GM10266 (cell line): ENCODE data around the gene ERC1.
"Not testable (repeated sequence)": the region's sequence is repeated elsewhere in the genome, so short reads cannot be mapped to it uniquely, and the experiment has no call there.

Experiments
- DNase-seq: peaks from one replicate; pipeline ENCODE4 v3.0.0; 2012; ENCODE audit errors: extremely low spot score
- CTCF ChIP-seq: IDR thresholded peaks from 2 replicates; pipeline ENCODE4 v1.5.1; 2012; ENCODE audit warnings: mild to moderate bottlenecking, low read depth; ENCODE audit not compliant: control insufficient read depth, insufficient read depth; ENCODE audit errors: missing control alignments

ERC1 gene

GRCh38 chr12:1222858-1223639 lies 232.0 kb downstream of the ERC1 start:
- DNase-seq = no peak
- TF ChIP-seq CTCF = no peak

- no peak for TF ChIP-seq CTCF
- DNase-seq = no peak
These were observed 235.9 kb downstream of the ERC1 start for GRCh38 chr12:1226951-1227350.

- no peak for TF ChIP-seq CTCF
- DNase-seq = no peak
These were observed 243.1 kb downstream of the ERC1 start for GRCh38 chr12:1234073-1234472.

- no peak for DNase-seq
- no peak for TF ChIP-seq CTCF
These were observed 255.6 kb downstream of the ERC1 start for GRCh38 chr12:1246637-1247036.

GRCh38 chr12:1250641-1251040 lies 259.6 kb downstream of the ERC1 start:
- no peak for TF ChIP-seq CTCF
- no peak for DNase-seq

- no peak for TF ChIP-seq CTCF
- no peak for DNase-seq
These were observed 261.7 kb downstream of the ERC1 start for GRCh38 chr12:1252758-1253157.

DNA sequence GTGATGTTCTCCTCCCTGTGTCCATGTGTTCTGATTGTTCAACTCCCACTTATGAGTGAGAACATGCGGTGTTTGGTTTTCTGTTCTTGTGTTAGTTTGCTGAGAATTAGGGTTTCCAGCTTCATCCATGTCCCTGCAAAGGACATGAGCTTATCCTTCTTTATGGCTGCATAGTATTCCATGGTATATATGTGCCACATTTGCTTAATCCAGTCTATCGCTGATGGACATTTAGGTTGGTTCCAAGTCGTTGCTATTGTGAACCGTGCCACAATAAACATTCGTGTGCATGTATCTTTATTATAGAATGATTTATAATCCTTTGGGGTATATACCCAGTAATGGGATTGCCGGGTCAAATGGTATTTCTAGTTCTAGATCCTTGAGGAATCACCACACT lies 264.1 kb downstream of the ERC1 start:
- not testable (repeated sequence) for DNase-seq

DNA sequence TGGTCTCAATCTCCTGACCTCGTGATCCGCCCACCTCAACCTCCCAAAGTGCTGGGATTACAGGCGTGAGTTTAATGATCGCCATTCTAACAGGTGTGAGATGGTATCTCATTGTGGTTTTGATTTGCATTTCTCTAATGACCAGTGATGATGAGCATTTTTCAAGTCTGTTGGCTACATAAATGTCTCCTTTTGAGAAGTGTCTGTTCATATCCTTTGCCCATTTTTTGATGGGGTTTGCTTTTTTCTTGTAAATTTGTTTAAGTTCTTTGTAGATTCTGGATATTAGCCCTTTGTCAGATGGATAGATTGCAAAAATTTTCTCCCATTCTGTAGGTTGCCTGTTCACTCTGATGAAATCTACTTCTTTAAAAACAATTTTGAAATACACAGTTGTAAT lies 264.8 kb downstream of the ERC1 start:
- not testable (repeated sequence) for DNase-seq
